Keratinocyte (primary cell): ENCODE data around the gene FGFBP1.

Experiments
- CTCF ChIP-seq, 3 experiments: IDR thresholded peaks in 1 of 3; conservative IDR thresholded peaks in 1 of 3; optimal IDR thresholded peaks in 1 of 3; 2 replicates in 2 of 3; 3 replicates in 1 of 3; pipeline versions ENCODE3 to v1.5.1; 2011; ENCODE audit warnings: low read length in 3 of 3, mild to moderate bottlenecking in 3 of 3, moderate library complexity in 2 of 3, control low read depth in 1 of 3, inconsistent platforms in 1 of 3; ENCODE audit not compliant: insufficient read depth in 2 of 3; ENCODE audit errors: extremely low read depth in 1 of 3
- EZH2 ChIP-seq: IDR thresholded peaks from one replicate; pipeline ENCODE4 v1.6.1; 2012; ENCODE audit warnings: inconsistent platforms, mild to moderate bottlenecking, low read length, moderate library complexity

DNA sequence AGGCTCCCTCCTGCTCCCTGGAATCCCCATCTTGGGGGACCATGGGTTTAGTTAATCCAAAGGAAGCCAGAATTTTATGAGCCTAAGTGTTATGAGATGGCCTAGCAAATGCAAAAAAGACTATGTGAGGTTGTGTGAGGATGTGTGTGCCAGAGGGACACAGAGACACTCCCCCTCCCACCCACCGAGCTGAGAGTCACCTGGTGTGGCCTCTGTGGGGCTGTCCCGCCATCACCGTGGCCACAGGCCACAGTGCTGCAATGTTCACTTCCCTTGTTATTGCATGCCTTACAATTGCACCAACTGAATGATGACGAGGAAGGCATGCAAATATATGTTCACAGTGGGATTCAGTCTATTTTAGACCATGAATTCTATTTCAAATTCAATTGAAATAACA lies 25.0 kb upstream of the FGFBP1 start:
- TF ChIP-seq CTCF (optimal IDR thresholded peaks at IDR 0.05 in 1 of 3, IDR thresholded peaks at IDR 0.05 in 1 of 3, conservative IDR thresholded peaks at IDR 0.05 in 1 of 3; ENCODE audit: extremely low read depth in 1 of 3, insufficient read depth in 2 of 3, low read length in 3 of 3) = no peak
- TF ChIP-seq EZH2 = no peak
